A549 (cell line): ENCODE results near the gene SIDT2. TPM values are rescaled to one million over a fixed set of nuclear protein-coding genes. Genes with fewer than 3 reads are reported as not detected.

ENCODE experiments used
- ATAC-seq, 2 experiments: fragments of 200-7000 bp in 1 of 2; fragments of >200 bp in 1 of 2; cut with Nextera tagmentation in 1 of 2; cut with Tn5 transposase in 1 of 2; 3 replicates each; pipeline versions ENCODE4 v1.8.0 to v1.9.1; 2018 to 2020; ENCODE audit warnings: mild to moderate bottlenecking in 1 of 2, moderate library complexity in 1 of 2
- CTCF ChIA-PET: fragments of 300-600 bp; sonication (Branson Sonifier 250); formaldehyde crosslinking; extraction: SDS; loops from one replicate; lab custom pipeline; 2021; ENCODE audit warnings: antibody characterized with exemption, inconsistent platforms; lab: Yijun Ruan, JAX
- POLR2A ChIA-PET: fragments of 350-600 bp; formaldehyde crosslinking; extraction: SDS; loops from one replicate; lab custom pipeline; 2021; ENCODE audit warnings: antibody characterized with exemption, inconsistent platforms; lab: Yijun Ruan, JAX
- DNase-seq, 2 experiments: peaks; one replicate each; pipeline versions ENCODE4 v3.0.0 to v3.0.0-alpha.2; 2011 to 2016; ENCODE audit warnings: low read depth in 1 of 2, low spot score in 1 of 2
- FAIRE-seq: peaks from 2 replicates; lab custom pipeline; 2011; peaks lifted over from hg19 to GRCh38; lab: Jason Lieb, UNC
- H3K27ac ChIP-seq, 2 experiments: fragments of >200 bp; sonication (Bioruptor Twin); formaldehyde crosslinking; 3 replicates each; pipeline ENCODE4 v1.5.1; 2016 to 2017
- H3K4me1 ChIP-seq: fragments of >200 bp; sonication (Bioruptor Twin); formaldehyde crosslinking; 3 replicates; pipeline ENCODE4 v1.6.1; 2016
- H3K4me2 ChIP-seq: fragments of >200 bp; sonication (Bioruptor Twin); formaldehyde crosslinking; 3 replicates; pipeline ENCODE4 v1.6.1; 2016
- H3K4me3 ChIP-seq: fragments of >200 bp; sonication (Bioruptor Twin); formaldehyde crosslinking; 3 replicates; pipeline ENCODE4 v1.5.1; 2016
- H3K9me3 ChIP-seq: fragments of >200 bp; sonication (Bioruptor Twin); formaldehyde crosslinking; 3 replicates; pipeline ENCODE4 v1.6.1; 2016
- CBX8 ChIP-seq: fragments of 200-600 bp; sonication (generic); IDR thresholded peaks from 2 replicates; pipeline ENCODE4 v1.6.1; 2016
- CHD2 ChIP-seq: fragments of 150-350 bp; IDR thresholded peaks from 2 replicates; pipeline ENCODE4 v1.6.1; 2014; ENCODE audit warnings: low read length; ENCODE audit not compliant: partially characterized antibody
- ELK1 ChIP-seq: fragments of 150-350 bp; IDR thresholded peaks from 2 replicates; pipeline ENCODE4 v1.6.1; 2014; ENCODE audit warnings: low read depth, mild to moderate bottlenecking, low read length
- EP300 ChIP-seq, 2 experiments: fragments of >200 bp; sonication (Bioruptor Twin); formaldehyde crosslinking; IDR thresholded peaks; 2 replicates in 1 of 2; 3 replicates in 1 of 2; pipeline ENCODE4 v1.6.1; 2016 to 2017
- ESRRA ChIP-seq: fragments of 150-350 bp; IDR thresholded peaks from 2 replicates; pipeline ENCODE4 v1.6.1; 2014; ENCODE audit warnings: mild to moderate bottlenecking, low read length, borderline replicate concordance
- FOSL2 ChIP-seq, 2 experiments: fragments of 450-650 bp in 1 of 2; fragments of >200 bp in 1 of 2; sonication (Bioruptor Twin) in 1 of 2; formaldehyde crosslinking; IDR thresholded peaks; 2 replicates each; pipeline versions ENCODE4 v1.5.0 to v1.6.1; 2016 to 2020; ENCODE audit warnings: mild to moderate bottlenecking in 1 of 2, moderate library complexity in 1 of 2
- HOXB5 ChIP-seq: fragments of 250-450 bp; sonication (Bioruptor Pico); IDR thresholded peaks from 2 replicates; pipeline ENCODE4 v1.5.0; 2020; ENCODE audit warnings: mild to moderate bottlenecking, moderate library complexity
- POLR2A ChIP-seq: IDR thresholded peaks from 2 replicates; pipeline ENCODE4 v1.6.1; 2012; ENCODE audit warnings: mild to moderate bottlenecking, low read length
- SMC3 ChIP-seq: fragments of >200 bp; sonication (Bioruptor Twin); formaldehyde crosslinking; IDR thresholded peaks from 3 replicates; pipeline ENCODE4 v1.6.1; 2018; ENCODE audit warnings: inconsistent platforms
- SREBF2 ChIP-seq: fragments of 450-650 bp; IDR thresholded peaks from 2 replicates; pipeline ENCODE4 v1.6.1; 2014; ENCODE audit warnings: mild to moderate bottlenecking, moderate library complexity
- TFCP2L1 ChIP-seq: fragments of 250-450 bp; sonication (Bioruptor Pico); IDR thresholded peaks from 2 replicates; pipeline ENCODE4 v1.5.0; 2021; ENCODE audit warnings: mild to moderate bottlenecking
- TP53 ChIP-seq: fragments of 250-450 bp; sonication (Bioruptor Pico); IDR thresholded peaks from 2 replicates; pipeline ENCODE4 v1.5.0; 2021; ENCODE audit warnings: mild to moderate bottlenecking, moderate library complexity
- ZFP36 ChIP-seq: fragments of 450-650 bp; IDR thresholded peaks from 2 replicates; pipeline ENCODE4 v1.6.1; 2014; ENCODE audit warnings: borderline replicate concordance; ENCODE audit not compliant: partially characterized antibody
- ZNF302 ChIP-seq: fragments of 250-450 bp; sonication (Bioruptor Pico); IDR thresholded peaks from 2 replicates; pipeline ENCODE4 v1.9.0; 2021; ENCODE audit warnings: inconsistent platforms, mild to moderate bottlenecking, moderate library complexity
- WGBS: methylation state at CpG from one replicate; pipeline ENCODE4 v1.1.6; 2017; ENCODE audit errors: missing lambda C conversion rate; 5-methylcytosine and 5-hydroxymethylcytosine counted together
- polyA plus RNA-seq, 4 experiments: library from polyadenylated mRNA; depleted of rRNA in 3 of 4; stranded (reverse); fragments of >200 nt; fragmentation: RNase III in 1 of 4; extraction: RNeasy Plus Mini Kit Qiagen cat#74134 plus additional on column Dnase treatment in 1 of 4; gene quantifications; 2 replicates in 3 of 4; 3 replicates in 1 of 4; pipeline ENCODE4 v1.2.3, GENCODE V29; 2011 to 2017
- TF ChIP-seq, protein P1 (sequence below): fragments of >200 bp; sonication (Bioruptor Twin); formaldehyde crosslinking; IDR thresholded peaks from 3 replicates; pipeline ENCODE4 v1.5.1; 2016
- TF ChIP-seq, protein P2 (sequence below): fragments of >200 bp; sonication (Bioruptor Twin); formaldehyde crosslinking; IDR thresholded peaks from 3 replicates; pipeline ENCODE4 v1.6.1; 2016

SIDT2 gene
- polyA plus RNA-seq, 2 of the 4 experiments (the other 2 are of a cell fraction), result 5.9 to 8.5 TPM

DNA sequence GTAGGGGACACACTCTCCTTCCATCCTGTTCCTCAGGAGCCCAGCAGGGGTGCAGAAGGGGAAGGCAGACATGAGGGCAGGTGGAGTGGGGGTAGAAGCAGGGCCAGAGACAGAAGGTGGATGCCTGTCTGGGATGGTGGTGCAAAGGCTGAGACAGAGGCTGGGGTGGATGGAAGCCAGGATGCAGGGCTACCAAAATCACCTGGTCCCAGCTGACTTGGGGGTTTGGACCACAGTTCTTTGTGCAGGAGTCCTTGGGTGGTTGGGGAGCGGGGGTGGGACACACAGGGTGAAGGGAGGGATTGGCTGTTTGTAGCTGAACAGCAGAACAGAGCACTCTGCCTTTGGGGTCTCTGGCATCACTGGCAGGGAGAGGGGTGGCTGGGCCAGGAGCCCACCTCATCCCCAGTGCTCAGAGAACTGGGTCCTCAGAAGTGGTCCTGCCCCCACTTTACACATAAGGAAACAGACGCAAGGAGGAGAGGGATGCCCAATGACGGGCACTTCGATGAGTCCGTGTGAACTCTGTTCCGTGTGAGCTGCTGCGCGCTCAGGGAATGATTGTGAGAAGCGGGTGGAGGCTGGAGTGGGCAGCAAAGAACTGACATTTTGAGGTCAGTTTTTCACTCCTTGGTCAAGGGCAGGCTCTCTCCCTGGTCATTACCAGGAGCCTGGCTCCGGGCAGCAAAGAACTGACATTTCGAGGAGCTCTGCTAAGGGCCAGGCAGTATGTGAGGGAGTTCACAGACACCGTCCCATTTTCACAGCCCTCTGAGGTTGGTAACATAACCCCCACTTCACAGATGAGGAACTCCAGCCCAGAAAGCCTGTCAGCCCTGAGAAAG is 22.5 kb downstream of the SIDT2 start:
- CTCF ChIA-PET, result interaction anchor here (0.5 to 1.5 kb wide), 3 partner anchors 13 to 1799 kb away, joined by 3 read pairs; no protein-coding TSS in a partner anchor
- Histone ChIP-seq H3K4me1 (peaks cover 21% of the 10 kb centered on the region), H3K4me3 (no peak overlapping the region), H3K9me3 (no peaks in the 10 kb centered on the region), H3K27ac (peak overlapping the region in 1 of 2 experiments; percentile 85; a peak in 2 of 6 replicates), H3K4me2 (peak overlapping the region; percentile 77; the same call in 1 of the 3 replicates)
- ATAC-seq, result no peak
- 90% methylated on average over 12 of the region's 12 CpGs for WGBS
- no peak for FAIRE-seq
- TF ChIP-seq ELK1, result no peak
- TF ChIP-seq, protein P1, sequence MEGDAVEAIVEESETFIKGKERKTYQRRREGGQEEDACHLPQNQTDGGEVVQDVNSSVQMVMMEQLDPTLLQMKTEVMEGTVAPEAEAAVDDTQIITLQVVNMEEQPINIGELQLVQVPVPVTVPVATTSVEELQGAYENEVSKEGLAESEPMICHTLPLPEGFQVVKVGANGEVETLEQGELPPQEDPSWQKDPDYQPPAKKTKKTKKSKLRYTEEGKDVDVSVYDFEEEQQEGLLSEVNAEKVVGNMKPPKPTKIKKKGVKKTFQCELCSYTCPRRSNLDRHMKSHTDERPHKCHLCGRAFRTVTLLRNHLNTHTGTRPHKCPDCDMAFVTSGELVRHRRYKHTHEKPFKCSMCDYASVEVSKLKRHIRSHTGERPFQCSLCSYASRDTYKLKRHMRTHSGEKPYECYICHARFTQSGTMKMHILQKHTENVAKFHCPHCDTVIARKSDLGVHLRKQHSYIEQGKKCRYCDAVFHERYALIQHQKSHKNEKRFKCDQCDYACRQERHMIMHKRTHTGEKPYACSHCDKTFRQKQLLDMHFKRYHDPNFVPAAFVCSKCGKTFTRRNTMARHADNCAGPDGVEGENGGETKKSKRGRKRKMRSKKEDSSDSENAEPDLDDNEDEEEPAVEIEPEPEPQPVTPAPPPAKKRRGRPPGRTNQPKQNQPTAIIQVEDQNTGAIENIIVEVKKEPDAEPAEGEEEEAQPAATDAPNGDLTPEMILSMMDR, result no peak
- TF ChIP-seq TP53 (CRISPR knock-in tag), result no peak
- no peak for TF ChIP-seq FOSL2 (IDR thresholded peaks at IDR 0.05)
- TF ChIP-seq FOSL2 (CRISPR knock-in tag; IDR thresholded peaks at IDR 0.05), result no peak
- TF ChIP-seq CHD2, result no peak
- TF ChIP-seq, protein P2, sequence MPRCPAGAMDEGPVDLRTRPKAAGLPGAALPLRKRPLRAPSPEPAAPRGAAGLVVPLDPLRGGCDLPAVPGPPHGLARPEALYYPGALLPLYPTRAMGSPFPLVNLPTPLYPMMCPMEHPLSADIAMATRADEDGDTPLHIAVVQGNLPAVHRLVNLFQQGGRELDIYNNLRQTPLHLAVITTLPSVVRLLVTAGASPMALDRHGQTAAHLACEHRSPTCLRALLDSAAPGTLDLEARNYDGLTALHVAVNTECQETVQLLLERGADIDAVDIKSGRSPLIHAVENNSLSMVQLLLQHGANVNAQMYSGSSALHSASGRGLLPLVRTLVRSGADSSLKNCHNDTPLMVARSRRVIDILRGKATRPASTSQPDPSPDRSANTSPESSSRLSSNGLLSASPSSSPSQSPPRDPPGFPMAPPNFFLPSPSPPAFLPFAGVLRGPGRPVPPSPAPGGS, result no peak
- POLR2A ChIA-PET, result no interaction called here
- DNase-seq, result no peak

GRCh38 chr11:117201658-117202305 is 23.2 kb downstream of the SIDT2 start:
- WGBS, result 92% methylated on average over 12 of the region's 14 CpGs
- DNase-seq (no peak), FAIRE-seq (no peak), ATAC-seq (no peak)
- no peak for TF ChIP-seq POLR2A
- TF ChIP-seq ELK1, result no peak
- TF ChIP-seq SREBF2, result no peak
- no peak for TF ChIP-seq ZNF302 (CRISPR knock-in tag)
- TF ChIP-seq ZFP36, result no peak
- TF ChIP-seq HOXB5, result no peak
- no peak for TF ChIP-seq ESRRA
- no peak for TF ChIP-seq EP300 (IDR thresholded peaks at IDR 0.05)
- TF ChIP-seq SMC3, result no peak
- no peak for TF ChIP-seq TFCP2L1 (CRISPR knock-in tag)
- TF ChIP-seq CBX8, result no peak
- POLR2A ChIA-PET, result no interaction called here
- Histone ChIP-seq H3K4me3 (no peak overlapping the region), H3K4me2 (no peak overlapping the region), H3K4me1 (peaks cover 22% of the 10 kb centered on the region), H3K27ac (no peak overlapping the region; a peak in 1 of 6 replicates), H3K9me3 (no peaks in the 10 kb centered on the region)
- CTCF ChIA-PET, result interaction anchor here (4.5 kb wide), 1 partner anchor 24 kb away, joined by 23 read pairs; no protein-coding TSS in a partner anchor
